HG02981 (cell line): ENCODE data around the gene BBX.

ENCODE experiments used
- ATAC-seq: cut with Tn5 transposase; IDR thresholded peaks from one replicate; pipeline ENCODE4 v1.9.1; 2021; ENCODE audit warnings: mild to moderate bottlenecking, moderate library complexity; ENCODE audit not compliant: unreplicated experiment

The BBX gene

DNA sequence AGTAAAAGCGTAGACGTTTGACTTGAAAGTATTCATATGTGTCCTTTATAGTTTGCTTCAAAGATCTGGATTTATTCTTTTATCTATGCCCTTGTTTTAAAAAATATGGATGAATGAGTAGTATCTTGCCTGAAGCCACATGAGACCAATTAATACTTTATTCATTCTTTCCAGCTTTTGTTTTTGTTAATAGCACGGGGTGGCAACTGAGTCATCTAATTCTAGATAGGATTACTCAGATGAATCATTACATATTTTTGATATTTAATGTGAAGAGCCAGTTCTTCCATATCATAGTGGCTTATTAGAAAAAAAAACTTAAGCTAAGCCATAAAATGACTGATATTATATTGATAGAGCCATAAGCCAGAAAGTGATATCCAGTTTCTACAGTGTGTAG, 121.9 kb downstream of the BBX start:
- ATAC-seq = no peak

DNA sequence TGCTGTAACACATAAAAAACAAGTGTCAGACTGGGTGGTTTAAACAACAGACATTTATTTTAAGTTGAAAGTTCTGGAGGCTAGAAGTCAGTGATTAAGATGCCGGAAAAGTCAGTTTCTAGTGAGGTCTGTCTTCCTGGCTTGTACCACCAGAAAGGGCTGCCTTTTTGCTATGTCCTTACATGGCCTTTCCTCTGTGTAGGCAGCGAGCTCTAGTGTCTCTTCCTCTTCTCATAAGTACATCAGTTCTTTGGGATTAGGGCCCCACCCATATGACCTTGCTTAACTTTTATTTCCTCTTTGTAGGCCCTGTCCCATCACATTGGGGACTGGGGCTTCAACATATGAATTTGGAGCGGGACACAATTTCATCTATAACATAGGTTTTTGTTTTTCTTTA, 128.0 kb downstream of the BBX start:
- no peak for ATAC-seq

GRCh38 chr3:107651782-107652181, 129.0 kb downstream of the BBX start:
- peak; percentile 85 for ATAC-seq

DNA sequence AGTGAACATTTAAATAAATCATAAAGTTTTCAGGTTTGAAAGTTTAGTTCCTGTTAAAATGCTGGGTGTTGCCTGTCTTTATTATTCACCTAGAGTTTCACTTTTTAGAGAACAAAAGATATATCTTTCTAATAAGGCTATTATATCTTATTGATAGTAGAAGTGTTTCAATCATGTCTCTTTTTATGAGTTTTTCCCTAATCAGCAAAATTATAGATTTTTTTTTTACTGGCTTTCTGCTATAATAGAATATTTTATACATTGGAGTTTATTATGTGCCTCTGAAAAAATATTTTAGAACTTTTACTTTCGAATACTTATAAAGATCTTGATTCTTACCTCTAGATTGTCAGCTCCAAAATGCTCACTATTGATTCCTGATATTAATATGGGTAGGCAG, 131.5 kb downstream of the BBX start:
- no peak for ATAC-seq

GRCh38 chr3:107657971-107658370, 135.2 kb downstream of the BBX start:
- ATAC-seq = no peak

GRCh38 chr3:107660306-107660976, 137.7 kb downstream of the BBX start:
- no peak for ATAC-seq

DNA sequence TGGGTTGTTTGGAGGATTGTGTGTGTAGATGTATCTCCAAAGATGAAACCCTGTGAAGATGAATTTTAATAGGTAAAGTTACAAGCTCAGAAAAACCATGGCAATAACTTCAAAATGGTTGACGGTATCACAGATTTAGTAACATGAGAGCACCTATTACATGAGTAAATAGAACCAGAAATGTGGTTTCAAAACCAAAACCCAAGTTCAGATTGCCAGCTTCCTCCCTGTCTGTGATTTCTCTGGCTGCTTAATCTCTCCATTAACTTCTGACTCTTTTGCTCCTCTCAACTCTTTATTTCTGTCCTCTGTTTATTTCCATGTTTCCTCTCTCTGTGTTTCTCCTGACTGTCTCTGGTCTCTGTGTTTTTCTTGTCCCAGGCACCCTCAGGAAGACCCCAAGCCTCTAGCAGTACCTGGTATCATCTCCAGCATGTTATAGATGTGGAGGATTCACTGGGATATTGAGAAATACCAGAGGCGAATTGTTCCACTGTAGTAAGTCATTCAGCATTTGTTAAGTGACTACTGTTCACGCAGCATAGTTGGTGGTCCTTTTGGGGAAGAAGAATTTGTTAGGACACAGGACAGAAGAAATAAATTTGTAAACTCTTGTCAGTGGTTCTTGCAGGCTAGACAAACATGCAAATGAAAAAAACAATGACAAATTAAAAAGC, 138.8 kb downstream of the BBX start:
- ATAC-seq = peak; percentile 57

- no peak for ATAC-seq
Measured at GRCh38 chr3:107662124-107662507, 139.4 kb downstream of the BBX start.

- ATAC-seq = no peak
Measured at GRCh38 chr3:107662586-107662985, 139.8 kb downstream of the BBX start.

- no peak for ATAC-seq
Measured at GRCh38 chr3:107663266-107663665, 140.5 kb downstream of the BBX start.

DNA sequence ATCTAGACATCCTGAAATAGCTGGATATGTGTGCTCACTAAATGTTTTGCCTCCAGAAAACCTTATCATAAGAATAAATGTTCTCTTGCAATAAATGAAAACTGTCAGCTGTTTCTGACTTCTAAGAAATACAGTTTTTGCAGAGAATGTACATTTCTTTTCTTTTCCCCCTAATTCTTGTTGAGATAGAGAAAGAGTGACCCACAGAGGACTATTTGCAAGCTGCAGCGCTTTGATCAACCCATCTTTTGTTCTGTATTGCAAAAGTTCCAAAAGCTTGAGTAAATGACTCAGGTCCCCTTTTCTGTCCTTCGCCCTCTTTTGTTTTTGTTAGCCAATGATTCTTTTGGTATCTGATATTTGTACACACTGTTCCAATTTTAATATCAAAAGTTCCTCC, 141.9 kb downstream of the BBX start:
- ATAC-seq = no peak

DNA sequence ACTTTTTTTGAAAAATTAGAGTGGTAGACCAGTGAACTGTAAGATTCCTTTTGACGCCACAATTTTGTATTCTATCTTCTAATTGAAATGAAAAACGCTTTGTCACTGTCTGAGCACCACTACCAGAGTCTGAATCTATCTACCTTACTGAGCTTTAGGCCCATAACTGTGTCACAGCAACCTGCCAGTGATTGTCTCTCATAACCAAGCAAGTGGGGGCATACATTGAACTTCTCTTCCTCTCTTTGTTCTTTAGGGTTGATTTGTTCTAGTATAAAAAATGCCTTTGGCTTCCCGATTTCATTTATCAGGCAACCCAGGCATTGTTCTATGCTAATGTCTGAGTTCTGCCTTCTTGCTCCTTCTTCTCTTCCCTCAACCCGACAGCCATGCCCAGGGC, 142.6 kb downstream of the BBX start:
- ATAC-seq = no peak

GRCh38 chr3:107666853-107667252, 144.1 kb downstream of the BBX start:
- ATAC-seq = no peak

DNA sequence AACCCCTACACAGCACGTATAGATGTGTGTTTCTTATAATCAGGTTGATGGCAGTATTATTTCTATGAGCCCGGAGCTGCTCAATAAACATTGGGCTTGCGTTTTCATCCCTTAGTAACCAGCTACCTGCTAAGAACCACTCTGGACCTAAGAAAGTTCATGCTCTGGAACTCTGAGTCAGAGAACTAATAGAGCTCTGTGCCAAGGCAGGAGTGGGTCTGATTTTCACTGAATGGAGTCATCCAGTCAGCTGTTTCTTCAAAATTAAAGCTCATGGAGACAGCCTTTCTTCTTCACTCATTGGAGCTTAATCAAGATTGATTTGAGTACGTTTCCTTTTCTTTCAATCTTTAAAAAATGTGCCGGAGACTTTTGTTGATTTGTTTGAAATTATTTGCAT, 145.7 kb downstream of the BBX start:
- no peak for ATAC-seq

GRCh38 chr3:107668963-107669362, 146.2 kb downstream of the BBX start:
- ATAC-seq = no peak

GRCh38 chr3:107669669-107670068, 146.9 kb downstream of the BBX start:
- no peak for ATAC-seq

- no peak for ATAC-seq
Measured at GRCh38 chr3:107670986-107671385, 148.2 kb downstream of the BBX start.

GRCh38 chr3:107674371-107674770, 151.6 kb downstream of the BBX start:
- ATAC-seq = no peak

GRCh38 chr3:107675233-107675900, 152.6 kb downstream of the BBX start:
- no peak for ATAC-seq

GRCh38 chr3:107676469-107677309, 153.9 kb downstream of the BBX start:
- no peak for ATAC-seq

DNA sequence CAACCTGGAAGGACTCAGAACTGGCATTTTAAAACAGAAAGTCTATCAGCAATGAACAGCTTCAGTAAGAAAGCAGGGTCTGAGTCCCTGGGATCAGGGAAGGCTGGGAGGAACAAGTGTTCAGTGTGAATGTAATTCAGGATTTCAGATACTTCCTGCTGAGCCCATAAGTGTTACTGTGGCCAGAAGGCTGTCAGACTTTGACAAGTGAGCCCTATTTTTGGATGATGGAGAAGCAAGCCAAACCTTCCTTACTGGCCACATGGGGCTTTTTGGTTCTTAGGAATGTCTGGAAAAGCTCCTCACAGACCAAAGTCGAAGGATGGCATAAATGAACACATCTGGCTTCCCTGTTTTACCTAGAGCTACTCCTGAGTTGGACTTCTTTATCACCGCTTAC, 157.2 kb downstream of the BBX start:
- no peak for ATAC-seq
